H1 (cell line): ENCODE data around the gene HMGN1. TPM values are rescaled to one million over a fixed set of nuclear protein-coding genes. Genes with fewer than 3 reads are reported as not detected.

ENCODE experiments used
- CTCF ChIA-PET: fragments of 300-600 bp; sonication (Branson Sonifier 250); formaldehyde crosslinking; loops from one replicate; lab custom pipeline; 2021; ENCODE audit not compliant: partially characterized antibody; lab: Charles Lee
- POLR2A ChIA-PET: fragments of 300-600 bp; sonication (Branson Sonifier 250); formaldehyde crosslinking; loops from one replicate; lab custom pipeline; 2021; ENCODE audit warnings: inconsistent platforms; ENCODE audit not compliant: partially characterized antibody; lab: Charles Lee
- DNase-seq, 2 experiments: peaks; one replicate each; pipeline versions ENCODE4 v3.0.0 to v3.0.0-alpha.2; 2010 to 2022; ENCODE audit warnings: low spot score in 2 of 2, low read depth in 1 of 2, mixed read lengths in 1 of 2
- FAIRE-seq: peaks from 2 replicates; lab custom pipeline; 2011; peaks lifted over from hg19 to GRCh38; lab: Jason Lieb, UNC
- H2AFZ ChIP-seq: 2 replicates; pipeline ENCODE4 v1.8.1; 2012; ENCODE audit warnings: low read length, inconsistent platforms
- H2AK5ac ChIP-seq: 2 replicates; pipeline ENCODE4 v1.6.1; 2013; ENCODE audit warnings: low read depth, low read length
- H2BK120ac ChIP-seq: replicated peaks from 2 replicates; pipeline ENCODE3; 2013; ENCODE audit warnings: low read depth, low read length, inconsistent platforms
- H2BK12ac ChIP-seq: 2 replicates; pipeline ENCODE4 v1.6.1; 2013; ENCODE audit warnings: low read depth, low read length
- H2BK15ac ChIP-seq: 2 replicates; pipeline ENCODE4 v1.6.1; 2013; ENCODE audit warnings: low read length
- H2BK20ac ChIP-seq: 2 replicates; pipeline ENCODE4 v1.6.1; 2013; ENCODE audit warnings: low read length
- H2BK5ac ChIP-seq: 2 replicates; pipeline ENCODE4 v1.6.1; 2013; ENCODE audit warnings: low read depth, low read length
- H3K14ac ChIP-seq: 2 replicates; pipeline ENCODE4 v1.6.1; 2013; ENCODE audit warnings: inconsistent platforms; ENCODE audit not compliant: insufficient read length
- H3K18ac ChIP-seq: 2 replicates; pipeline ENCODE4 v1.6.1; 2013; ENCODE audit warnings: low read length; ENCODE audit errors: extremely low read depth
- H3K23ac ChIP-seq: 2 replicates; pipeline ENCODE4 v1.6.1; 2013; ENCODE audit warnings: inconsistent platforms; ENCODE audit not compliant: insufficient read length
- H3K23me2 ChIP-seq: 2 replicates; pipeline ENCODE4 v1.6.1; 2013; ENCODE audit warnings: low read depth, low read length
- H3K27ac ChIP-seq: 2 replicates; pipeline ENCODE4 v1.6.1; 2011; ENCODE audit warnings: low read depth, low read length, inconsistent platforms
- H3K27me3 ChIP-seq, 4 experiments: replicated peaks in 1 of 4; 1 replicate in 1 of 4; 2 replicates in 3 of 4; pipeline versions ENCODE4 v1.6.1 to v1.8.1; 2011 to 2013; ENCODE audit warnings: low read length in 3 of 4, mild to moderate bottlenecking in 3 of 4, inconsistent platforms in 2 of 4, mixed read lengths in 2 of 4, moderate library complexity in 1 of 4; ENCODE audit not compliant: control insufficient read depth in 3 of 4, insufficient read depth in 3 of 4; ENCODE audit errors: extremely low read depth in 1 of 4
- H3K36me3 ChIP-seq, 4 experiments: 2 replicates each; pipeline versions ENCODE4 v1.6.1 to v1.8.1; 2011 to 2013; ENCODE audit warnings: mild to moderate bottlenecking in 4 of 4, low read length in 3 of 4, moderate library complexity in 2 of 4, control low read depth in 1 of 4, inconsistent platforms in 1 of 4; ENCODE audit not compliant: insufficient read depth in 4 of 4, control insufficient read depth in 2 of 4
- H3K4ac ChIP-seq: replicated peaks from 2 replicates; pipeline ENCODE3; 2013; ENCODE audit warnings: low read length, low read depth, mixed read lengths, inconsistent platforms; ENCODE audit not compliant: insufficient read length
- H3K4me1 ChIP-seq, 4 experiments: replicated peaks in 1 of 4; 1 replicate in 1 of 4; 2 replicates in 3 of 4; pipeline versions ENCODE4 v1.6.1 to v1.8.1; 2011 to 2013; ENCODE audit warnings: low read length in 3 of 4, inconsistent platforms in 2 of 4, mixed read lengths in 1 of 4; ENCODE audit not compliant: insufficient read depth in 4 of 4, control insufficient read depth in 3 of 4
- H3K4me2 ChIP-seq, 2 experiments: 2 replicates each; pipeline versions ENCODE4 v1.6.1 to v1.8.1; 2011 to 2013; ENCODE audit warnings: low read depth in 2 of 2, low read length in 2 of 2, control low read depth in 1 of 2, inconsistent platforms in 1 of 2, mild to moderate bottlenecking in 1 of 2; ENCODE audit not compliant: insufficient read depth in 1 of 2
- H3K4me3 ChIP-seq, 4 experiments: fragments of 200-600, 300-600 bp in 1 of 4; sonication (generic), shearing (Covaris generic), sonication (Bioruptor Twin) in 1 of 4; 2 replicates each; pipeline versions ENCODE4 v1.5.1 to v1.8.1; 2011 to 2016; ENCODE audit warnings: low read length in 4 of 4, low read depth in 3 of 4, control low read depth in 2 of 4, inconsistent platforms in 2 of 4, mild to moderate bottlenecking in 2 of 4, mixed read lengths in 1 of 4, moderate library complexity in 1 of 4; ENCODE audit not compliant: insufficient read depth in 2 of 4; ENCODE audit errors: extremely low read depth in 1 of 4
- H3K56ac ChIP-seq: replicated peaks from 2 replicates; pipeline ENCODE3; 2013; ENCODE audit warnings: low read depth, mild to moderate bottlenecking, mixed read lengths, low read length, inconsistent platforms; ENCODE audit not compliant: insufficient read length
- H3K79me1 ChIP-seq: 2 replicates; pipeline ENCODE4 v1.6.1; 2013; ENCODE audit warnings: low read depth, low read length, control low read depth
- H3K79me2 ChIP-seq, 2 experiments: 2 replicates each; pipeline versions ENCODE4 v1.6.1 to v1.8.1; 2012 to 2013; ENCODE audit warnings: low read length in 2 of 2, mild to moderate bottlenecking in 2 of 2, inconsistent platforms in 1 of 2; ENCODE audit not compliant: insufficient read depth in 2 of 2, control insufficient read depth in 1 of 2
- H3K9ac ChIP-seq, 4 experiments: replicated peaks in 1 of 4; 1 replicate in 1 of 4; 2 replicates in 3 of 4; pipeline versions ENCODE4 v1.6.1 to v1.8.1; 2011 to 2013; ENCODE audit warnings: low read depth in 3 of 4, low read length in 3 of 4, control low read depth in 2 of 4, mild to moderate bottlenecking in 2 of 4, moderate library complexity in 2 of 4, inconsistent platforms in 1 of 4; ENCODE audit errors: extremely low read depth in 1 of 4
- H3K9me3 ChIP-seq, 2 experiments: 2 replicates each; pipeline versions ENCODE4 v1.6.1 to v1.8.1; 2012 to 2013; ENCODE audit warnings: mild to moderate bottlenecking in 2 of 2, moderate library complexity in 2 of 2, control low read depth in 1 of 2, inconsistent platforms in 1 of 2, low read depth in 1 of 2, low read length in 1 of 2, mixed read lengths in 1 of 2; ENCODE audit not compliant: insufficient read depth in 2 of 2
- H4K20me1 ChIP-seq, 2 experiments: replicated peaks in 1 of 2; 2 replicates each; pipeline versions ENCODE3 to v1.8.1; 2011 to 2013; ENCODE audit warnings: inconsistent platforms in 2 of 2, low read length in 2 of 2, mild to moderate bottlenecking in 1 of 2; ENCODE audit not compliant: insufficient read depth in 2 of 2, control insufficient read depth in 1 of 2
- H4K5ac ChIP-seq: 2 replicates; pipeline ENCODE4 v1.6.1; 2013; ENCODE audit warnings: low read length, low read depth, mixed read lengths, inconsistent platforms; ENCODE audit not compliant: insufficient read length
- H4K8ac ChIP-seq: 2 replicates; pipeline ENCODE4 v1.8.0; 2013; ENCODE audit warnings: mild to moderate bottlenecking, moderate library complexity, low read length, inconsistent platforms; ENCODE audit not compliant: insufficient read depth; ENCODE audit errors: extremely low read depth
- H4K91ac ChIP-seq: replicated peaks from 2 replicates; pipeline ENCODE3; 2013; ENCODE audit warnings: low read length, mixed read lengths, inconsistent platforms; ENCODE audit not compliant: insufficient read length
- BRCA1 ChIP-seq: IDR thresholded peaks from 2 replicates; pipeline ENCODE4 v1.6.1; 2012; ENCODE audit warnings: low read depth, low read length, improper control_type of control experiment
- CHD2 ChIP-seq: IDR thresholded peaks from 2 replicates; pipeline ENCODE4 v1.6.1; 2012; ENCODE audit warnings: low read length, improper control_type of control experiment
- EZH2 ChIP-seq: fragments of 200-600 bp; sonication (generic); IDR thresholded peaks from 2 replicates; pipeline ENCODE4 v1.7.1; 2012; ENCODE audit warnings: low read depth, mild to moderate bottlenecking, moderate library complexity, low read length, inconsistent platforms; ENCODE audit not compliant: severe bottlenecking
- KDM1A ChIP-seq: fragments of 200-600, 300-600 bp; sonication (generic); IDR thresholded peaks from 2 replicates; pipeline ENCODE4 v1.7.1; 2016; ENCODE audit warnings: mild to moderate bottlenecking, low read length, borderline replicate concordance
- KDM4A ChIP-seq: IDR thresholded peaks from one replicate; pipeline ENCODE4 v1.7.1; 2012; ENCODE audit warnings: low read depth, mild to moderate bottlenecking, moderate library complexity, low read length, inconsistent platforms; ENCODE audit not compliant: severe bottlenecking
- RBBP5 ChIP-seq: IDR thresholded peaks from 2 replicates; pipeline ENCODE4 v1.7.1; 2012; ENCODE audit warnings: low read depth, mild to moderate bottlenecking, inconsistent platforms, low read length, moderate library complexity, borderline replicate concordance
- RFX5 ChIP-seq: IDR thresholded peaks from 2 replicates; pipeline ENCODE4 v1.6.1; 2011; ENCODE audit warnings: low read depth, low read length, improper control_type of control experiment, borderline replicate concordance
- RNF2 ChIP-seq: fragments of 200-900, 300-1000 bp; sonication (generic); IDR thresholded peaks from 2 replicates; pipeline ENCODE4 v1.7.1; 2016; ENCODE audit warnings: borderline replicate concordance, low read depth, mild to moderate bottlenecking, antibody characterized with exemption, low read length; ENCODE audit not compliant: poor library complexity, severe bottlenecking; ENCODE audit errors: missing control alignments
- SIRT6 ChIP-seq: IDR thresholded peaks from one replicate; pipeline ENCODE4 v1.7.1; 2012; ENCODE audit warnings: low read length, inconsistent platforms
- SP1 ChIP-seq: IDR thresholded peaks from 2 replicates; pipeline ENCODE4 v1.6.1; 2011; ENCODE audit warnings: low read depth, low read length
- SP2 ChIP-seq: IDR thresholded peaks from 2 replicates; pipeline ENCODE4 v1.6.1; 2012; ENCODE audit warnings: mild to moderate bottlenecking, low read length, inconsistent platforms
- SUZ12 ChIP-seq: fragments of 200-600 bp; sonication (generic); IDR thresholded peaks from 2 replicates; pipeline ENCODE4 v1.6.1; 2012; ENCODE audit warnings: mild to moderate bottlenecking, inconsistent platforms, low read length, moderate library complexity, mixed read lengths
- YY1 ChIP-seq: IDR thresholded peaks from 2 replicates; pipeline ENCODE4 v1.6.1; 2011; ENCODE audit warnings: low read depth, mild to moderate bottlenecking, low read length
- WGBS, 2 experiments: shearing (Covaris generic) in 1 of 2; methylation state at CpG; one replicate each; pipeline versions ENCODE4 v1.1.6 to v1.1.7; 2013 to 2015; ENCODE audit warnings: low lambda C conversion rate in 2 of 2, mixed read lengths in 2 of 2, inconsistent platforms in 1 of 2, low coverage in 1 of 2, missing lambda C conversion rate in 1 of 2; ENCODE audit not compliant: insufficient replicate concordance in 2 of 2, insufficient coverage in 1 of 2, insufficient read length in 1 of 2; ENCODE audit errors: extremely low coverage in 1 of 2, missing lambda C conversion rate in 1 of 2; 5-methylcytosine and 5-hydroxymethylcytosine counted together
- polyA plus RNA-seq, 7 experiments: library from polyadenylated mRNA; depleted of rRNA in 3 of 7; stranded (reverse) in 5 of 7; unstranded in 2 of 7; fragments of >200 nt in 5 of 7; fragments of 200-250 nt in 2 of 7; gene quantifications; 1 replicate in 5 of 7; 2 replicates in 1 of 7; 4 replicates in 1 of 7; pipeline versions ENCODE4 v1.2.1 to v1.2.3, GENCODE V29; 2011 to 2013; ENCODE audit warnings: missing spikeins in 2 of 7, mixed read lengths in 2 of 7
- total RNA-seq: library from RNA; stranded (reverse); fragmentation: NEBNext Ultra II Directional; extraction: Animal tissue kit (Norgen Biotek cat#: 25700); gene quantifications from 2 replicates; pipeline ENCODE4 v1.2.1, GENCODE V29; 2021
- TF ChIP-seq, protein P1 (sequence below): IDR thresholded peaks from 2 replicates; pipeline ENCODE4 v1.6.1; 2012; ENCODE audit warnings: inconsistent platforms

HMGN1 gene
- total and polyA plus RNA-seq, 2 of the 8 experiments (the other 6 are each of a cell fraction or from before 2014, with no cell fraction given) = 279 to 505 TPM

DNA sequence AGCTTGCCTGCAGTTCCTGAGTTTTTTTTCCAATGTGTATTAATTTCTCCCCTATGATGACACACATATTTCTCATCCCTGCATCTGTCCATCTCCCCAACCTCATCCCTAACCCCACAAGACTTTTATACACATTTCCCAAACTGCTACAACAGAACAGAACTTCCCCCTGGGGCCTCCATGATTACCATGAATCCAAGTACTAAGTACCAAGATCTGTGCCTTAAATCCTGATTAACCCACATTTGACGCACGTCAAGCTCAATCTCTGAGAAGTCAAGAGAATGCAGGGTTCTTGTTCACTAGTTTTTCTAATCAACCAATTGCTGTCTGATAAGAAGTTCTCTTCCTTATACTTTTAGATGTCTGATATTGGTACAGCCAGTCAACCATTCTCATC, 9.7 kb downstream of the HMGN1 start:
- no peak overlapping the region for H4K91ac ChIP-seq
- H2BK12ac ChIP-seq = no peak overlapping the region
- H4K8ac ChIP-seq = no peak overlapping the region
- no peak overlapping the region for H3K23ac ChIP-seq
- H3K79me1 ChIP-seq = no peaks in the 10 kb centered on the region
- H3K27me3 ChIP-seq = no peaks in the 10 kb centered on the region
- H3K9me3 ChIP-seq = no peaks in the 10 kb centered on the region
- peaks cover 0 to 1% of the 10 kb centered on the region in 2 experiments for H4K20me1 ChIP-seq
- no peaks in the 10 kb centered on the region for H3K79me2 ChIP-seq
- FAIRE-seq (no peak), DNase-seq (no peak)
- CTCF ChIA-PET = interaction anchor here (0.8 to 1.7 kb wide), 4 partner anchors 13 to 105 kb away, joined by 3 to 4 read pairs (median 4); no protein-coding TSS in a partner anchor
- H2BK120ac ChIP-seq = no peak overlapping the region
- no peak overlapping the region for H3K9ac ChIP-seq
- no peak overlapping the region for H2AK5ac ChIP-seq
- POLR2A ChIA-PET = interaction anchor here (0.9 to 6.6 kb wide), 7 partner anchors 8 to 106 kb away, joined by 3 to 80 read pairs (median 6); partner anchors contain the start of genes BRWD1, HMGN1 and LCA5L
- no peak overlapping the region for H3K27ac ChIP-seq
- no peak overlapping the region for H3K4me3 ChIP-seq
- 82% methylated on average over 2 of the region's 2 CpGs; no CpG with 5 or more reads in 1 of the 2 experiments for WGBS, 2 experiments
- H2BK15ac ChIP-seq = no peak overlapping the region
- no peak overlapping the region for H3K4me2 ChIP-seq
- no peak overlapping the region for H2BK5ac ChIP-seq
- no peak overlapping the region for H2BK20ac ChIP-seq
- no peak overlapping the region for H3K14ac ChIP-seq
- no peak overlapping the region for H3K18ac ChIP-seq
- no peak overlapping the region for H2AFZ ChIP-seq
- no peaks in the 10 kb centered on the region for H3K23me2 ChIP-seq
- no peaks in the 10 kb centered on the region for H3K4me1 ChIP-seq
- no peak overlapping the region for H4K5ac ChIP-seq
- H3K56ac ChIP-seq = no peak overlapping the region
- peaks cover 8 to 32% (median 19%) of the 10 kb centered on the region in 4 experiments; a peak in 7 of 8 replicates for H3K36me3 ChIP-seq
- no peak overlapping the region for H3K4ac ChIP-seq
- no peak for TF ChIP-seq CHD2
- TF ChIP-seq SIRT6 = no peak
- TF ChIP-seq RFX5 = no peak
- no peak for TF ChIP-seq KDM1A
- TF ChIP-seq KDM4A = no peak
- no peak for TF ChIP-seq EZH2
- TF ChIP-seq, protein P1, sequence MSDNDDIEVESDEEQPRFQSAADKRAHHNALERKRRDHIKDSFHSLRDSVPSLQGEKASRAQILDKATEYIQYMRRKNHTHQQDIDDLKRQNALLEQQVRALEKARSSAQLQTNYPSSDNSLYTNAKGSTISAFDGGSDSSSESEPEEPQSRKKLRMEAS = no peak
- no peak for TF ChIP-seq YY1
- TF ChIP-seq SUZ12 = no peak
- TF ChIP-seq RNF2 = no peak
- no peak for TF ChIP-seq RBBP5
- no peak for TF ChIP-seq SP2
- no peak for TF ChIP-seq SP1
- TF ChIP-seq BRCA1 = no peak
